Ovary (tissue), 9 donors: Measurements from ENCODE around the gene TUBGCP5. TPM values are rescaled to one million over a fixed set of nuclear protein-coding genes. Genes with fewer than 3 reads are reported as not detected.

Experiments
- DNase-seq, 5 donors: peaks; one replicate each; pipeline ENCODE4 v3.0.0-alpha.2; 2019 to 2020
- H3K27ac ChIP-seq, 2 donors: fragments of 200-600 bp; one replicate each; pipeline versions ENCODE4 v1.5.1 to v1.8.0; 2019 to 2022
- H3K27me3 ChIP-seq: fragments of 200-600 bp; one replicate; pipeline ENCODE4 v1.8.0; 2022
- H3K36me3 ChIP-seq: fragments of 200-600 bp; sonication (generic); one replicate; pipeline ENCODE4 v1.5.1; 2019
- H3K4me1 ChIP-seq: one replicate; pipeline ENCODE4 v1.8.1; 2013; ENCODE audit warnings: mild to moderate bottlenecking, moderate library complexity; ENCODE audit not compliant: insufficient read depth
- H3K4me3 ChIP-seq: fragments of 200-600 bp; sonication (generic); one replicate; pipeline ENCODE4 v1.5.1; 2017
- H3K9me3 ChIP-seq, 2 donors: fragments of 200-600 bp in 1 of 2; sonication (generic) in 1 of 2; one replicate each; pipeline versions ENCODE4 v1.5.1 to v1.8.1; 2013 to 2019; ENCODE audit warnings: mild to moderate bottlenecking in 1 of 2, moderate library complexity in 1 of 2
- EP300 ChIP-seq: sonication (generic); formaldehyde crosslinking; IDR thresholded peaks from one replicate; pipeline ENCODE4 v1.6.1; 2017; ENCODE audit warnings: antibody characterized with exemption
- POLR2A ChIP-seq: fragments of 450-650 bp; IDR thresholded peaks from one replicate; pipeline ENCODE4 v1.6.1; 2017; ENCODE audit warnings: antibody characterized with exemption, mild to moderate bottlenecking, moderate library complexity
- WGBS, 3 donors: extraction: QIAGEN DNeasy Blood & Tissue Kit in 1 of 3; methylation state at CpG; one replicate each; pipeline versions ENCODE4 v1.1.5 to v1.1.7; 2013 to 2017; 5-methylcytosine and 5-hydroxymethylcytosine counted together
- intact Hi-C, 4 donors: fragments of 100-400 bp; cut with DNase I; formaldehyde crosslinking; loops; one replicate each; pipeline versions ENCODE4 v1.11.0 to v1.15.1; 2022 to 2023
- polyA plus RNA-seq, 2 donors: library from polyadenylated mRNA; stranded (reverse); fragments of 200-250 nt in 1 of 2; fragments of 350-450 nt in 1 of 2; fragmentation: Illumina TruSeq in 1 of 2; extraction: RNeasy Lipid Tissue Mini Kit (QIAGEN cat#74804) in 1 of 2; gene quantifications; one replicate each; pipeline ENCODE4 v1.2.3, GENCODE V29; 2013 to 2014
- total RNA-seq, 7 donors: library from RNA; depleted of rRNA in 2 of 7; stranded (reverse); fragments of >200 nt in 2 of 7; fragmentation: NEBNext Ultra II Directional in 3 of 7; extraction: Animal tissue kit (Norgen Biotek cat#: 25700) in 3 of 7; gene quantifications; one replicate each; pipeline versions ENCODE4 v1.1.0 to v1.2.4, GENCODE V29; 2016 to 2023
- TF ChIP-seq, protein P1 (sequence below), 3 donors: fragments of 450-650 bp in 2 of 3; fragments of 200-600 bp in 1 of 3; IDR thresholded peaks; one replicate each; pipeline versions ENCODE4 v1.5.1 to v1.8.0; 2016 to 2022; ENCODE audit warnings: antibody characterized with exemption in 3 of 3, mild to moderate bottlenecking in 1 of 3
- donor health status: DM: no; HTN: no; CAD: no; lungs with moderate emphysema.
- donor health status: DM: no; HTN: no; CAD: no.
- donor health status: Bipolar disorder and iron deficiency.
- donor health status: DM: yes; HTN: yes; CAD: no.
- donor health status: DM: no; HTN: no; CAD: no.
- donor health status: DM: yes; HTN: yes; CAD: no.

The TUBGCP5 gene
- total and polyA plus RNA-seq, 9 donors = 8.5 to 25.6 (median 16.1) TPM

DNA sequence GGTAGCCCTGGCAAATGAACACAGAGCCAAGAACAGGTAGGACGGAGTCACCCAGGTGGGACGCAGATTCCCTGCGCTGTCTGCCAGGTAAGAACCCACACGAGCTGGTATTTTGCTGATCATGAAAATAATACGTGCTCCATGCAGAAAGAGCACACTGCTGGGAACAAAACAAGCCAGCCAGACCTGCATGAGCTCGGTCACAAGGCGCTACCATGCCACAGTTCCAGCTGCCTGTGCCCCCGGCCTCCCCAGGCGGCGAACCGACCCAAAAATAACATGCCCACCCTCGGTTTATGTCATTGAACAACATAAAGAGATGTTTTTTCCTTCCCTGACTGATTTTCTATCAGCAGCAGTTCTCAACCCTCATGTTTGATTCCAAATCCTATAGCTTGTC is 85.0 kb downstream of the TUBGCP5 start:
- Histone ChIP-seq H3K27ac (no peak overlapping the region), H3K9me3 (no peaks in the 10 kb centered on the region), H3K4me3 (no peak overlapping the region), H3K36me3 (no peaks in the 10 kb centered on the region), H3K27me3 (no peaks in the 10 kb centered on the region), H3K4me1 (peaks cover 30% of the 10 kb centered on the region)
- WGBS, 3 donors = 86 to 87% (median 87%) methylated on average over 12 of the region's 12 CpGs
- intact Hi-C loops = loop anchor here in 1 of 4 donors (10.0 kb wide), 1 partner anchor 80 kb away; the partner anchor contains the start of gene TUBGCP5
- no peak for DNase-seq
- no peak for TF ChIP-seq EP300
- no peak for TF ChIP-seq POLR2A
- TF ChIP-seq, protein P1, sequence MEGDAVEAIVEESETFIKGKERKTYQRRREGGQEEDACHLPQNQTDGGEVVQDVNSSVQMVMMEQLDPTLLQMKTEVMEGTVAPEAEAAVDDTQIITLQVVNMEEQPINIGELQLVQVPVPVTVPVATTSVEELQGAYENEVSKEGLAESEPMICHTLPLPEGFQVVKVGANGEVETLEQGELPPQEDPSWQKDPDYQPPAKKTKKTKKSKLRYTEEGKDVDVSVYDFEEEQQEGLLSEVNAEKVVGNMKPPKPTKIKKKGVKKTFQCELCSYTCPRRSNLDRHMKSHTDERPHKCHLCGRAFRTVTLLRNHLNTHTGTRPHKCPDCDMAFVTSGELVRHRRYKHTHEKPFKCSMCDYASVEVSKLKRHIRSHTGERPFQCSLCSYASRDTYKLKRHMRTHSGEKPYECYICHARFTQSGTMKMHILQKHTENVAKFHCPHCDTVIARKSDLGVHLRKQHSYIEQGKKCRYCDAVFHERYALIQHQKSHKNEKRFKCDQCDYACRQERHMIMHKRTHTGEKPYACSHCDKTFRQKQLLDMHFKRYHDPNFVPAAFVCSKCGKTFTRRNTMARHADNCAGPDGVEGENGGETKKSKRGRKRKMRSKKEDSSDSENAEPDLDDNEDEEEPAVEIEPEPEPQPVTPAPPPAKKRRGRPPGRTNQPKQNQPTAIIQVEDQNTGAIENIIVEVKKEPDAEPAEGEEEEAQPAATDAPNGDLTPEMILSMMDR (IDR thresholded peaks at IDR 0.05) = no peak

DNA sequence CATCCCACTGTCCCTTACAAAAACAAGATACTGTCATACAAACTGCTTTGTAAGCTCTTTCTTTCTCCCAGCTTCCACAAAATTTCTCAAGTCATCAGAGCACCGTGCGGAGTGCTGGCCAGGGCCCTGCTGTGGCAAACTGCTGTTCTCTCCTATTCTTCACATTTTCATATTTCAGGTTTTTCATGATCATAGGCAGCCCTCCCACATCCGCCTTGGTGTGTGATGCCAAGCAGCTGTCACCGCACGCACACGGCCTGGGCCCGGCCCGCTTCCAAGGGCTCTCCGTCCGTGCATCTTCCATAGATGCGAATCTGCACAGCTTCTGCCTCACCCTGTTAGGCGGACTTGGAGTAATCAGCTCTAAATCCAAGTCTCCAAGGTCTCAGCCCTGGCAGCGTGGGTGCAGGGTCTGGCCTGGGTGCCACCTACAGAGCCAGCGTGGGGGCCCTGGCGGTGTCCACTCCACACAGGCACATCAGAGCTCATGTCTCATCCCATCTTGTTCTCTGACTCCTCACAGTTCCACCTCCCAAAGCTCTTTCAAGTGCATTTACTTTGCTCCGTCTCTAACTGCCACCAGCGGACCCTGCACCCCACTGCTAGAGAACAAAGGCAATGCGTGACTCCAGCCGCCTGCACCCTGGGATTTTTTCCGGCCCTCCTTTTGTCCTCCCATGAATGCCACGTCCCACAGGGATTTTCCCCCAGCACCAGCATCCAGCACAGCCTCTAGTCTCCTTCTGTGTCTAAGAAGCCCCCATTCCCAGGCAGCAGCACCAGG is 86.4 kb downstream of the TUBGCP5 start:
- H3K4me1 ChIP-seq = peaks cover 34% of the 10 kb centered on the region
- WGBS, 3 donors = 40 to 49% (median 48%) methylated on average over 21 of the region's 21 CpGs
- no peak overlapping the region for H3K27ac ChIP-seq
- TF ChIP-seq EP300 (no peak), POLR2A (no peak)
- TF ChIP-seq, protein P1 (IDR thresholded peaks at IDR 0.05) = no peak
- peak in 2 of 5 donors; percentile 51 to 60 for DNase-seq
- H3K4me3 ChIP-seq = no peak overlapping the region
- no peaks in the 10 kb centered on the region for H3K9me3 ChIP-seq
- H3K27me3 ChIP-seq = no peaks in the 10 kb centered on the region
- no peaks in the 10 kb centered on the region for H3K36me3 ChIP-seq
- intact Hi-C loops = loop anchor here in 1 of 4 donors (10.0 kb wide), 1 partner anchor 82 kb away; the partner anchor contains the start of gene TUBGCP5

DNA sequence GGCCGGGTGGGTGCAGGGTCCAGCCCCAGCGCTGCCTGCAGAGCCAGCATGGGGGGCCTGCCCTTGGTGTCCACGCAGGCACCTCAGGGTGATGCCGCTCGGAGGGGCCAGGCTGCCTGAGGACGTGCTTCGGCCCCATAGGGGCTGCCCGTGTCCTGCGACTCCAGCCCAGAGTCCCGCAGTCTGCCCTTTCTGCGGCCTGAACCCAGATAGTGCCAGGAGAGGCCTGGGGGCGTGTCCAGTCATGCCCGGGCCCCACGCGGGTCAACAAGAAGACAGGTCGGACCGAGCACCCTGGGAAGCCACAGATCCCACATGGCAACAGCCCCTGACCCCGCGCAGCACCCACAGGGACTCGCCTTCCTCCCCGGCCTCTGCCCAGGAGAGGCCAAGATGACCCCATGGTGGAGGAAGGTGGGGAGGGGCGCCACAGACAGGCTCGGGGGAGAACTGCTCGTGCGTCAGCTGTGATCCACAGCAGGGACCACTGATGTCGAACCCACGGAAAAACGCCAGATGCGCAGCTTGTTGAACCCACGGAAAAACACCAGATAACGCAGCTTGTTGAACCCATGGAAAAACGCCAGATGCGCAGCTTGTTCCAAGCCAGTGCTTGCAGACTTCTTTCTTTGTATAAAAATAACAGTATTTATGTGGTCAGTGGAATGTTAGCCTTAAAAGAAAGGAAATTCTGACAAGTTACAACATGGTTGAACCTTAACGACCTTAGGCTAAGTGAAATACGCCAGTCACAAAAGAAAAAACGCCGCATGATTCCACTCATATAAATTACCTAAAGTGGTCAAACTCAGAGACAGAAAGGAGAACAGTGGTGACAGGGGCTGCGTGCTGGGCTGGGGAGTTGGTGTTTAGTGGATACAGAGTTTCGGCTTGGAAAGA is 87.7 kb downstream of the TUBGCP5 start:
- no peaks in the 10 kb centered on the region for H3K9me3 ChIP-seq
- no peaks in the 10 kb centered on the region for H3K27me3 ChIP-seq
- 38 to 61% (median 51%) methylated on average over 30 to 39 of the region's 39 CpGs for WGBS, 3 donors
- intact Hi-C loops = loop anchor here in 1 of 4 donors (10.0 kb wide), 1 partner anchor 83 kb away; the partner anchor contains the start of gene TUBGCP5
- H3K4me3 ChIP-seq = no peak overlapping the region
- H3K4me1 ChIP-seq = peaks cover 36% of the 10 kb centered on the region
- DNase-seq = peak; percentile 37 to 70 (median 59)
- TF ChIP-seq EP300 = no peak
- TF ChIP-seq, protein P1 (IDR thresholded peaks at IDR 0.05) = no peak
- no peak for TF ChIP-seq POLR2A
- peak overlapping the region in 1 of 2 donors; percentile 40 for H3K27ac ChIP-seq
- no peaks in the 10 kb centered on the region for H3K36me3 ChIP-seq

DNA sequence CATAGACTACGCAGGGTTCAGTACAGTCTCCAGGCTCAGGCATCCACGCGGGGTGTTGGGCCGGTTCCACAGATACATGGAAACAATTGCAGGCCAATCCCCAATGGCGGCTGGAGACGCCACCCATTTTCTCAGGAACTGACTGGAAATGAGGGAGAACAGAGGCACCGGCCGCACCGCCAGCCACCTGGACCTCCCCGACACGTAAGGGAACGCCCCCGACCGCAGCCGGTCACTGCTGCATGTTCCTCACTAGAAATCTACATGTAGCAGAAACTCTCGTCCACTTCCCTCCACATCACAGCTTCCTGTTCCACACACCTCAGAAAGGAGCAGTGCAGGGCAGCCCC is 88.4 kb downstream of the TUBGCP5 start:
- H3K4me3 ChIP-seq = no peak overlapping the region
- intact Hi-C loops = loop anchor here in 1 of 4 donors (10.0 kb wide), 1 partner anchor 84 kb away; the partner anchor contains the start of gene TUBGCP5
- no peaks in the 10 kb centered on the region for H3K27me3 ChIP-seq
- no peaks in the 10 kb centered on the region for H3K36me3 ChIP-seq
- peak overlapping the region in 1 of 2 donors; percentile 40 for H3K27ac ChIP-seq
- no peak for TF ChIP-seq POLR2A
- no peak for TF ChIP-seq EP300
- TF ChIP-seq, protein P1 (IDR thresholded peaks at IDR 0.05) = no peak
- H3K9me3 ChIP-seq = no peaks in the 10 kb centered on the region
- WGBS, 3 donors = 90 to 94% (median 90%) methylated on average over 16 of the region's 16 CpGs
- peak in 1 of 5 donors; percentile 43 for DNase-seq
- peaks cover 34% of the 10 kb centered on the region for H3K4me1 ChIP-seq
